IPS-20b (cell line): Measurements from ENCODE around the gene RSPO1.
"Not testable (repeated sequence)": the region's sequence is repeated elsewhere in the genome, so short reads cannot be mapped to it uniquely, and the experiment has no call there.

Experiments
- H3K27ac ChIP-seq: one replicate; pipeline ENCODE4 v1.5.1; 2013; ENCODE audit warnings: low read length
- H3K27me3 ChIP-seq: 2 replicates; pipeline ENCODE4 v1.6.1; 2013; ENCODE audit warnings: mild to moderate bottlenecking, low read length, inconsistent platforms; ENCODE audit not compliant: insufficient read depth
- H3K36me3 ChIP-seq: 2 replicates; pipeline ENCODE4 v1.6.1; 2013; ENCODE audit warnings: low read depth, mild to moderate bottlenecking, inconsistent platforms, low read length, moderate library complexity; ENCODE audit not compliant: insufficient read depth
- H3K4me1 ChIP-seq: 2 replicates; pipeline ENCODE4 v1.6.1; 2013; ENCODE audit warnings: mild to moderate bottlenecking, control low read depth, inconsistent platforms, low read length, moderate library complexity; ENCODE audit not compliant: insufficient read depth
- H3K4me3 ChIP-seq: 2 replicates; pipeline ENCODE4 v1.5.1; 2013; ENCODE audit warnings: mild to moderate bottlenecking, low read length, inconsistent platforms
- H3K9ac ChIP-seq: 2 replicates; pipeline ENCODE4 v1.6.1; 2013; ENCODE audit warnings: low read depth, mild to moderate bottlenecking, inconsistent platforms, low read length, moderate library complexity
- H3K9me3 ChIP-seq: 2 replicates; pipeline ENCODE4 v1.6.1; 2013; ENCODE audit warnings: mild to moderate bottlenecking, low read depth, low read length, inconsistent platforms; ENCODE audit not compliant: insufficient read depth

The RSPO1 gene

GRCh38 chr1:37588939-37589338, 45.8 kb downstream of the RSPO1 start:
- Histone ChIP-seq H3K27ac (no peak overlapping the region), H3K27me3 (no peaks in the 10 kb centered on the region), H3K9me3 (no peaks in the 10 kb centered on the region), H3K4me3 (no peak overlapping the region), H3K4me1 (no peaks in the 10 kb centered on the region), H3K36me3 (peaks cover 95% of the 10 kb centered on the region), H3K9ac (no peak overlapping the region)

- H3K4me3 ChIP-seq, H3K27me3 ChIP-seq, H3K9me3 ChIP-seq, H3K27ac ChIP-seq, H3K4me1 ChIP-seq, H3K9ac ChIP-seq: not testable (repeated sequence)
- H3K36me3 ChIP-seq = peaks cover 96% of the 10 kb centered on the region
Measured at GRCh38 chr1:37584544-37584943, 50.1 kb downstream of the RSPO1 start.

- Histone ChIP-seq H3K4me1 (no peaks in the 10 kb centered on the region), H3K36me3 (peaks cover 98% of the 10 kb centered on the region), H3K4me3 (no peak overlapping the region), H3K9ac (no peak overlapping the region), H3K9me3 (no peaks in the 10 kb centered on the region), H3K27ac (no peak overlapping the region), H3K27me3 (no peaks in the 10 kb centered on the region)
Measured at GRCh38 chr1:37575692-37576091, 59.0 kb downstream of the RSPO1 start.

- H3K9ac ChIP-seq = no peak overlapping the region
- peaks cover 97% of the 10 kb centered on the region for H3K36me3 ChIP-seq
- no peak overlapping the region for H3K4me3 ChIP-seq
- no peaks in the 10 kb centered on the region for H3K4me1 ChIP-seq
- H3K27me3 ChIP-seq = no peaks in the 10 kb centered on the region
- no peaks in the 10 kb centered on the region for H3K9me3 ChIP-seq
- H3K27ac ChIP-seq = no peak overlapping the region
Measured at GRCh38 chr1:37574834-37575480, 59.7 kb downstream of the RSPO1 start.

- Histone ChIP-seq H3K4me3 (no peak overlapping the region), H3K27me3 (no peaks in the 10 kb centered on the region), H3K4me1 (no peaks in the 10 kb centered on the region), H3K27ac (no peak overlapping the region), H3K36me3 (peaks cover 98% of the 10 kb centered on the region), H3K9me3 (no peaks in the 10 kb centered on the region), H3K9ac (no peak overlapping the region)
Measured at GRCh38 chr1:37570528-37571334, 64.0 kb downstream of the RSPO1 start.

GRCh38 chr1:37567023-37567422, 67.7 kb downstream of the RSPO1 start:
- peaks cover 74% of the 10 kb centered on the region for H3K36me3 ChIP-seq
- H3K27me3 ChIP-seq = no peaks in the 10 kb centered on the region
- no peaks in the 10 kb centered on the region for H3K4me1 ChIP-seq
- no peak overlapping the region for H3K27ac ChIP-seq
- no peak overlapping the region for H3K9ac ChIP-seq
- no peak overlapping the region for H3K4me3 ChIP-seq
- H3K9me3 ChIP-seq = no peaks in the 10 kb centered on the region

- Histone ChIP-seq H3K4me1 (no peaks in the 10 kb centered on the region), H3K27me3 (no peaks in the 10 kb centered on the region), H3K4me3 (no peak overlapping the region), H3K9ac (no peak overlapping the region), H3K36me3 (peaks cover 54% of the 10 kb centered on the region), H3K9me3 (no peaks in the 10 kb centered on the region), H3K27ac (no peak overlapping the region)
Measured at GRCh38 chr1:37564892-37565291, 69.8 kb downstream of the RSPO1 start.

GRCh38 chr1:37562984-37563383, 71.7 kb downstream of the RSPO1 start:
- no peak overlapping the region for H3K9ac ChIP-seq
- no peak overlapping the region for H3K4me3 ChIP-seq
- no peak overlapping the region for H3K27ac ChIP-seq
- no peaks in the 10 kb centered on the region for H3K4me1 ChIP-seq
- peaks cover 35% of the 10 kb centered on the region for H3K36me3 ChIP-seq
- no peaks in the 10 kb centered on the region for H3K9me3 ChIP-seq
- no peaks in the 10 kb centered on the region for H3K27me3 ChIP-seq
